IPS-18a (cell line): Measurements from ENCODE around the gene DSCAML1.

Source experiments
- H3K27ac ChIP-seq: one replicate; pipeline ENCODE4 v1.5.1; 2013; ENCODE audit warnings: low read length
- H3K27me3 ChIP-seq: one replicate; pipeline ENCODE4 v1.6.1; 2013; ENCODE audit warnings: mild to moderate bottlenecking, low read length; ENCODE audit not compliant: control insufficient read depth, insufficient read depth
- H3K36me3 ChIP-seq: one replicate; pipeline ENCODE4 v1.6.1; 2013; ENCODE audit warnings: low read depth, low read length; ENCODE audit not compliant: control insufficient read depth
- H3K4me1 ChIP-seq: one replicate; pipeline ENCODE4 v1.6.1; 2013; ENCODE audit warnings: low read depth, low read length; ENCODE audit not compliant: control insufficient read depth
- H3K4me3 ChIP-seq: one replicate; pipeline ENCODE4 v1.5.1; 2013; ENCODE audit warnings: low read length
- H3K9ac ChIP-seq: one replicate; pipeline ENCODE4 v1.6.1; 2013; ENCODE audit warnings: mild to moderate bottlenecking, low read length, moderate library complexity
- H3K9me3 ChIP-seq: one replicate; pipeline ENCODE4 v1.6.1; 2013; ENCODE audit warnings: low read depth, low read length; ENCODE audit not compliant: control insufficient read depth

Gene DSCAML1

GRCh38 chr11:117642835-117643234 lies 154.2 kb downstream of the DSCAML1 start:
- H3K4me3 ChIP-seq = no peak overlapping the region
- no peak overlapping the region for H3K9ac ChIP-seq
- H3K9me3 ChIP-seq = no peaks in the 10 kb centered on the region
- no peaks in the 10 kb centered on the region for H3K4me1 ChIP-seq
- no peaks in the 10 kb centered on the region for H3K36me3 ChIP-seq
- H3K27me3 ChIP-seq = no peaks in the 10 kb centered on the region
- no peak overlapping the region for H3K27ac ChIP-seq

GRCh38 chr11:117642396-117642795 lies 154.6 kb downstream of the DSCAML1 start:
- Histone ChIP-seq H3K9me3 (no peaks in the 10 kb centered on the region), H3K36me3 (no peaks in the 10 kb centered on the region), H3K4me1 (no peaks in the 10 kb centered on the region), H3K9ac (no peak overlapping the region), H3K27me3 (no peaks in the 10 kb centered on the region), H3K4me3 (no peak overlapping the region), H3K27ac (no peak overlapping the region)

- Histone ChIP-seq H3K9me3 (no peaks in the 10 kb centered on the region), H3K36me3 (no peaks in the 10 kb centered on the region), H3K27me3 (no peaks in the 10 kb centered on the region), H3K9ac (no peak overlapping the region), H3K27ac (no peak overlapping the region), H3K4me1 (no peaks in the 10 kb centered on the region), H3K4me3 (no peak overlapping the region)
Observed at GRCh38 chr11:117641008-117641915, 155.8 kb downstream of the DSCAML1 start.

GRCh38 chr11:117640041-117640440 lies 157.0 kb downstream of the DSCAML1 start:
- Histone ChIP-seq H3K4me3 (no peak overlapping the region), H3K36me3 (no peaks in the 10 kb centered on the region), H3K27me3 (no peaks in the 10 kb centered on the region), H3K4me1 (no peaks in the 10 kb centered on the region), H3K27ac (no peak overlapping the region), H3K9ac (no peak overlapping the region), H3K9me3 (no peaks in the 10 kb centered on the region)

- Histone ChIP-seq H3K9me3 (no peaks in the 10 kb centered on the region), H3K27me3 (no peaks in the 10 kb centered on the region), H3K36me3 (no peaks in the 10 kb centered on the region), H3K27ac (no peak overlapping the region), H3K4me3 (no peak overlapping the region), H3K4me1 (no peaks in the 10 kb centered on the region), H3K9ac (no peak overlapping the region)
Observed at GRCh38 chr11:117639601-117640000, 157.4 kb downstream of the DSCAML1 start.

- no peak overlapping the region for H3K9ac ChIP-seq
- no peaks in the 10 kb centered on the region for H3K9me3 ChIP-seq
- no peaks in the 10 kb centered on the region for H3K36me3 ChIP-seq
- no peaks in the 10 kb centered on the region for H3K4me1 ChIP-seq
- H3K27ac ChIP-seq = no peak overlapping the region
- no peaks in the 10 kb centered on the region for H3K27me3 ChIP-seq
- no peak overlapping the region for H3K4me3 ChIP-seq
Observed at GRCh38 chr11:117638911-117639543, 158.0 kb downstream of the DSCAML1 start.

- Histone ChIP-seq H3K9ac (no peak overlapping the region), H3K9me3 (no peaks in the 10 kb centered on the region), H3K27me3 (no peaks in the 10 kb centered on the region), H3K36me3 (no peaks in the 10 kb centered on the region), H3K4me3 (no peak overlapping the region), H3K4me1 (no peaks in the 10 kb centered on the region), H3K27ac (no peak overlapping the region)
Observed at GRCh38 chr11:117634756-117635603, 162.0 kb downstream of the DSCAML1 start.

GRCh38 chr11:117633976-117634755 lies 162.8 kb downstream of the DSCAML1 start:
- no peak overlapping the region for H3K4me3 ChIP-seq

GRCh38 chr11:117633186-117633754 lies 163.7 kb downstream of the DSCAML1 start:
- Histone ChIP-seq H3K4me1 (no peaks in the 10 kb centered on the region), H3K9ac (no peak overlapping the region), H3K27ac (no peak overlapping the region), H3K27me3 (no peaks in the 10 kb centered on the region), H3K9me3 (no peaks in the 10 kb centered on the region), H3K4me3 (no peak overlapping the region), H3K36me3 (no peaks in the 10 kb centered on the region)

More at GRCh38 chr11:117633976-117634755, 162.8 kb downstream of the DSCAML1 start:
- Histone ChIP-seq H3K36me3 (no peaks in the 10 kb centered on the region), H3K27ac (no peak overlapping the region), H3K27me3 (no peaks in the 10 kb centered on the region), H3K9ac (no peak overlapping the region), H3K4me1 (no peaks in the 10 kb centered on the region), H3K9me3 (no peaks in the 10 kb centered on the region)

- H3K9me3 ChIP-seq = no peaks in the 10 kb centered on the region
- H3K27ac ChIP-seq = no peak overlapping the region
- H3K9ac ChIP-seq = no peak overlapping the region
- no peaks in the 10 kb centered on the region for H3K36me3 ChIP-seq
- H3K27me3 ChIP-seq = no peaks in the 10 kb centered on the region
- no peak overlapping the region for H3K4me3 ChIP-seq
- H3K4me1 ChIP-seq = no peaks in the 10 kb centered on the region
Observed at GRCh38 chr11:117632306-117632705, 164.7 kb downstream of the DSCAML1 start.
